Stimulated activated CD4-positive, alpha-beta T cell treated with anti-CD3 and anti-CD28 coated beads, TNF-alpha, amount 100 ng/mL, for 1 hour (primary cell): ENCODE measurements around the gene LHPP.

Source experiments
- DNase-seq, 3 donors: peaks; one replicate each; pipeline ENCODE4 v3.0.0-alpha.2; 2020; ENCODE audit warnings: low read depth in 3 of 3, low spot score in 1 of 3

LHPP gene

GRCh38 chr10:124552691-124553276, 91.2 kb downstream of the LHPP start:
- no peak for DNase-seq

GRCh38 chr10:124554085-124554858, 92.6 kb downstream of the LHPP start:
- no peak for DNase-seq

DNA sequence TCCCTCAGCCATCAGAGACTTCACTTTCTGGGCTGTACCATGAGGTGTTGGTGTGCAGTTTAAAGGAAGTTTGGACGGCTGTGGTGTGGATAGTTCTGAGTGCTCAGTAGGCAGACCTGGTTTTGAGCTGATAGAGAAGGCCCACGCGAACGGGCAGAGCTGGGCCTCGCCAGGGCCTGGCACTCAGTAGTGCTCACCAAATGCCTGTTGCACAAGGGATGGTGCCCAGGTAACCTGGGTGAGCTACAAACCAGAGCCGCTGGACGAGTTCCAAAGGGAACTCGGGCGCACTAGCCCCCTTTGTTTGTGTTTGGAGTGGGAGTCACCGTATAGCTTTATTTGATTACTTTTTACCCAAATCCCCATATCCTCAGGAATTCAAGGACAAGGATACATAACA, 95.5 kb downstream of the LHPP start:
- no peak for DNase-seq

DNA sequence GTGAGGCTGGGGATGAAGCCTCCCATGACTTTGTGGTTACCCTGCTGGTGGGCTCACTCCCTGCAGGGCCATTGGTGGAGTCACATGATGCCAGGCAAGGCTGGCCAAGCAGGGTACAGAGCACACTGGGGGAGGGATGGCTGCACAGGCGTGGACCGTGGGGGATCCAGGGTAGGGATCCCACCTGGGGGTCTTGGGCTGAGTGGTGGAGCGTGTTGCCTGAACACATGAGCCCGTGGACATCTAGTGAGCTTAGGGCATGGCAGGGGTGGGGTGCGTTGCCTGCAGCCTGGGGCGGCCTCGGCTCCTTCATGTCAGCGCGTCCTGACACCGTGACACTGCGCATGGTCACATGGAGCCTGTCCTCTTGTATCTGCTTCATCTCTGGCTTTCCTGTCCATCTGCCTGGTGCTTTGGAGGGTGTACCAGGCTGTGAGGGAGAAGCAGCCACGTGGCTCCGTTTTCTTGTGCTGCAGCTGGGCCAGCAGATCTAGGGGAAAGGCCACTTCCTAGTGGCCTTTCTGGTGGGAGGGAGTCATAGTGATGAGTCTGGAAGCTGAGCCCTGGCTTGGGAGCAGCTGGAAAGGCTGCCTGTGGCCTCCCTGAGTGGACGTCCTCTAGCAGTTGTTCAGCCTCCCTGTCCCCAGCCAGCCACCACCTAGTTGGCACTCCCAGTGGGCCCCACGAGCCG, 96.2 kb downstream of the LHPP start:
- no peak for DNase-seq

GRCh38 chr10:124558339-124559321, 97.0 kb downstream of the LHPP start:
- no peak for DNase-seq

GRCh38 chr10:124559372-124560132, 97.9 kb downstream of the LHPP start:
- DNase-seq = no peak

GRCh38 chr10:124560377-124561105, 98.9 kb downstream of the LHPP start:
- no peak for DNase-seq

DNA sequence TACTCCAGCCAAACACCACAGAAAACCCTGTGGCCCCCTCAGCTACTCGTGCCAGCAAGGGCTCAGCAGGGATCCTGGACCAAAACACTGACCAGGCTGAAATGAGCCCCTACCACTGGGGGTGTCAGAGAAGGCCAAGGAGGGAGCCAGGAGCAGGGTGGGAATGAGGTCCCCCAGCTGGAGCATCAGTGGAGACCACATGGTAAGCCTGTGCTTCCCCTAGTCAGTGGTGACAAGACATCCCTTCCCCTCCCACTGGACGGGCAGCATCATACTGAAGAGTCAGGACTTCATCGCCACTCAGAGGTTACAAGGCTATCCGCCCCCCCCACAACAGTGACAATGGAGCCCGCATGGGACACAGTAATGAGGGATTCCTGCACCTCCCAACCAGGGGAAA, 99.6 kb downstream of the LHPP start:
- DNase-seq = no peak

DNA sequence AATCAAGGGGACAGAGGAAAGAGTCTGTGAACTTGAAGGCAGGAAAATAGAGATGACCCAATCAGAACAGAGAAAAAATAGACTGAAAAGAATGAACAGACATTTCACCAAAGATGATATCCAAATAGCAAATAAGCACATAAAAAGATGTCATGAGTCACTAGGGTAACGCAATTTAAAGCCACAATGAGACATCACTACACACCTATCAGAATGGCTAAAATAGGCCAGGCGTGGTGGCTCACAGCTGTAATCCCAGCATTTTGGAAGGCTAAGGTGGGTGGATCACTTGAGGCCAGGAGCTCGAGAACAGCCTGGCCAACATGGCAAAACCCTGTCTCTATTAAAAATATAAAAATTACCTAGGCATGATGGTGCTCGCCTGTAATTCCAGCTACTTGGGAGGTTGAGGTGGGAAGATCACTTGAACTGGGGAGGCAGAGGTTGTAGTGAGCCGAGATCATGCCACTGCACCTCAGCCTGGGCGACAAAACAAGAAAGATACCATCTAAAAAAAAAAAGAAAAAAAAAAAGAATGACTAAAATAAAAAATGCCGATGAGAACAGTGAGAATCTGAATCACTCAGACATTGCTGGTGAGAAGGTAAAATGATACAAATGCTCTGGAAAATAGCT, 100.9 kb downstream of the LHPP start:
- no peak for DNase-seq

DNA sequence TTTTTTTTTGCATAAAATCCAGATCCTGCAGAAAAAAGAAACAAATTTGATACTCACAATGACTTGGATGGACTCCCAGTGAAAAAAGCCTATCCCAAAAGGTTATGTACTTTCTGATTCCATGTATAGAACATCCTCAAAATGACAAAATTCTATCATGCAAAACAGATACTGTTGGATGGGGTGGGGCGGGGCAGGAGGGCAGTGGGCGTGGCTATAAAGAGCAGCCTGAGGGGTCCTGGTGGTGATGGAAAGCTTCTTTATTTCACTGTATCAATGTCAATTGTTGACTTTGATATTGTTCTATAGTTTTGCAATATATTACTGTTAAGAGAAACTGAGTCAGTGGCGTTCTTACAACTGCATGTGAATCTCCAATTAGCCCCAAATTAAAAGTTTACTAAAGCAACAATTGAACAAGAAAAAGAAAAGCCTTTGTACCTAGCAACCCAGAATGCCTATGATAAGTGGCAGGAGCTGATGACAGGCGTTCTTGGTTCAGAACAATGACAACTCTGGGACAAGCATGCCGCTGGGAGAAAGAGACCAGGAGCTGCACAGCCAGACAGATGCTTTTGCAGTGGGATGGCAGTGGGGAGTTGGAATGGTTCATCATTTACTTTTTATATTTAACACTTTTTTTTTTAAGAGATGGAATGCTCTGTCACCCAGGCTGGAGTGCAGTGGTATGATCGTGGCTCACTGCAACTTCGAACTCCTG, 101.9 kb downstream of the LHPP start:
- no peak for DNase-seq

DNA sequence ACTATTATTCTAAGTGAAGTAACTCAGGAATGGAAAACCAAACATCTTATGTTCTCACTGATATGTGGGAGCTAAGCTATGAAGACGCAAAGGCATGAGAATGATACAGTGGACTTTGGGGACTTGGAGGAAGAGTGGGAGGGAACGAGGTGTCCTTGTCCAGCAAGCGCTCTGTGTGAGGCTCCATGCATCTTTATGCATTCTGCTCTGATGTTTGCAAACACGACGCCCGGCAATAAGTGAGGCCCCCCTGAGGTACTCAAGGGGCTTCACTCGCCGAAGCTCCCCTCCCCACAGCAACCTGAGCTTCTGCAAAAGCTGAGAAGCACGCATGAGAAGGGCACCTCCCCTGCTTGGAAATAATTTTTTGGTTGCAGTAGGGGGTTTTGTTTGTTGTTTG, 103.3 kb downstream of the LHPP start:
- no peak for DNase-seq

DNA sequence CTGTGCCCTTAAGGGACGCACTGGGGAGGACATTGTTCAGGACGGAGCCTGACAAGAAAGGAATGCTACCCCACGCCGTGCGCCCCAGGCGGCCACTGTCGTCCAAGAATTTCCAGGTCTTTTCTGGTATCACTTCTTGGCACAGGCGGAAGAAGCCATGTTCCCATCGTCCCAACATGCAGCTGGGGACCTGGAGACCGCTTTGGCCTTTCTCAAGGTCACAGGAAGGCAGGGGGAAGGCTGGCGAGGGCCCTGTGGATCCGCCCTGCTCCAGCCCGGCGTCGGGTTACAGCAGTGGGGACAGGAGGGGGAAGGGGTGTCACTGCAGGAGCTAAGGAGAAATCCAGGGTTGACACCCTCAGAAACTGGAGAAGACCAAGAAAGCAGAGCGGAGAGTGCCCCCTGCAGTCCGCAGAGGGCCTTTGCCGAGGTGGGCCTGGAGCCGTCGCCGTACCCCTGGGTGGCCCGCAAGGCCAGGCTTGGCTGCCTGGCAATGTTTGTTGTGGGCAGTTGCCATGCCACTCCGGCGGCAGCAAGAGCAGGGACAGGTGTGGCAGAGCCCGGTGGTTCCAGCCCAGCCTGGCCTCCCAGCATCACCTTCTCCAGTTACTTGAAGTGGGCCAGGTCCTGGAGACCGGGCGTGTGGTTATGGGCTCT, 104.1 kb downstream of the LHPP start:
- DNase-seq = no peak

GRCh38 chr10:124566222-124566888, 104.7 kb downstream of the LHPP start:
- DNase-seq = no peak

GRCh38 chr10:124566981-124567835, 105.6 kb downstream of the LHPP start:
- DNase-seq = no peak

DNA sequence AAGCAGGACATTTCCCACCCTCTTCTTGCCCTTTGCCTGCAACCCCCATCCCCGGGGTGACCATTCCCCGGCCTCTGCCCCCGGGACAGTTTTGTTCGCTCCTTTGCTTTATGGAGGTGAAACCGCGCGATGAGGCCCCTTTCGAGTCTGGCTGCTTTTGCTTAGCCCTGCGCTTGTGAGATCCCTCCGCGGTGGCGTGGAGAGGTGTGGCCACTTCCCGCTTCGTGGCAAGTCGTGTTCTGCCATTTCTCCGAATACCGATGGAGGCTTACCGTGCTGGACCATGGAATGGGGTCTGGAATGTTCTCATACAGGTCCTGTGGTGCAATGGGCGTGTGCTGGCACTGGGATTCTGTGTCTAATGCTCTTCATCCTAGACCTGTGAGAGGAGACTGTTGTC, 106.7 kb downstream of the LHPP start:
- DNase-seq = no peak

GRCh38 chr10:124568848-124569622, 107.4 kb downstream of the LHPP start:
- DNase-seq = no peak
